SK-N-SH (cell line): ENCODE measurements around the gene FUT6. TPM values are rescaled to one million over a fixed set of nuclear protein-coding genes. Genes with fewer than 3 reads are reported as not detected.

Experiments
- CTCF ChIA-PET: fragments of 300-600, 350-600 bp; formaldehyde crosslinking; extraction: SDS; loops from one replicate; lab custom pipeline; 2021; lab: Yijun Ruan, JAX
- POLR2A ChIA-PET: fragments of 350-600 bp; sonication (Branson Sonifier 250); formaldehyde crosslinking; extraction: SDS; loops from one replicate; lab custom pipeline; 2020; ENCODE audit warnings: antibody characterized with exemption, inconsistent platforms; lab: Yijun Ruan, JAX
- DNase-seq: peaks from one replicate; pipeline ENCODE4 v3.0.0; 2012
- H2AFZ ChIP-seq: fragments of 200-600 bp; sonication (generic); 2 replicates; pipeline ENCODE4 v1.8.1; 2016; ENCODE audit warnings: antibody characterized with exemption, mild to moderate bottlenecking, low read depth
- H3F3A ChIP-seq: fragments of 200-600 bp; sonication (generic); replicated peaks from 2 replicates; pipeline ENCODE3; 2016; ENCODE audit warnings: antibody characterized with exemption, mild to moderate bottlenecking; ENCODE audit not compliant: insufficient read depth
- H3K27ac ChIP-seq, 2 experiments: fragments of 200-500 bp in 1 of 2; fragments of 200-600 bp in 1 of 2; sonication (Bioruptor generic) in 1 of 2; sonication (generic), shearing (Covaris generic) in 1 of 2; 2 replicates each; pipeline versions ENCODE4 v1.5.1 to v1.6.1; 2014 to 2016; ENCODE audit warnings: low read depth in 2 of 2, inconsistent platforms in 1 of 2, low read length in 1 of 2, mild to moderate bottlenecking in 1 of 2, mixed read lengths in 1 of 2
- H3K27me3 ChIP-seq: fragments of 200-600 bp; sonication (generic), shearing (Covaris generic); 2 replicates; pipeline ENCODE4 v1.6.1; 2016; ENCODE audit warnings: mixed run types; ENCODE audit not compliant: insufficient read depth
- H3K36me3 ChIP-seq, 2 experiments: fragments of 200-500 bp in 1 of 2; fragments of 200-600 bp in 1 of 2; sonication (Bioruptor generic) in 1 of 2; sonication (generic) in 1 of 2; replicated peaks in 1 of 2; 2 replicates each; pipeline versions ENCODE3 to v1.5.1; 2014 to 2016; ENCODE audit warnings: low read length in 1 of 2, mild to moderate bottlenecking in 1 of 2; ENCODE audit not compliant: insufficient read depth in 2 of 2, control insufficient read depth in 1 of 2
- H3K4me1 ChIP-seq, 2 experiments: fragments of 200-500 bp in 1 of 2; fragments of 200-600 bp in 1 of 2; sonication (Bioruptor generic) in 1 of 2; sonication (generic), shearing (Covaris generic) in 1 of 2; 2 replicates each; pipeline versions ENCODE4 v1.5.1 to v1.6.1; 2014 to 2016; ENCODE audit warnings: low read depth in 1 of 2, low read length in 1 of 2, mixed run types in 1 of 2; ENCODE audit not compliant: insufficient read depth in 2 of 2, control insufficient read depth in 1 of 2
- H3K4me2 ChIP-seq: fragments of 200-600 bp; sonication (generic), shearing (Covaris generic); 2 replicates; pipeline ENCODE4 v1.6.1; 2017; ENCODE audit warnings: mixed run types
- H3K4me3 ChIP-seq, 2 experiments: fragments of 200-500 bp in 1 of 2; fragments of 200-600 bp in 1 of 2; sonication (Bioruptor generic) in 1 of 2; sonication (generic), shearing (Covaris generic) in 1 of 2; 2 replicates each; pipeline versions ENCODE4 v1.5.1 to v1.8.1; 2014 to 2016; ENCODE audit warnings: low read depth in 2 of 2, inconsistent platforms in 1 of 2, low read length in 1 of 2, mild to moderate bottlenecking in 1 of 2, mixed read lengths in 1 of 2, moderate library complexity in 1 of 2
- H3K79me2 ChIP-seq: fragments of 200-600 bp; sonication (generic); 2 replicates; pipeline ENCODE4 v1.8.1; 2017; ENCODE audit warnings: mild to moderate bottlenecking; ENCODE audit not compliant: insufficient read depth
- H3K9ac ChIP-seq: fragments of 200-600 bp; sonication (generic); 2 replicates; pipeline ENCODE4 v1.6.1; 2017; ENCODE audit warnings: mixed run types
- H3K9me2 ChIP-seq: fragments of 200-600 bp; sonication (generic); 2 replicates; pipeline ENCODE4 v1.6.1; 2017; ENCODE audit warnings: mixed run types
- H3K9me3 ChIP-seq: fragments of 200-600 bp; sonication (generic); 2 replicates; pipeline ENCODE4 v1.6.1; 2017; ENCODE audit warnings: mixed run types, mild to moderate bottlenecking, moderate library complexity
- H4K20me1 ChIP-seq: fragments of 200-600 bp; sonication (generic); 2 replicates; pipeline ENCODE4 v1.6.1; 2017; ENCODE audit warnings: mild to moderate bottlenecking, mixed run types; ENCODE audit not compliant: insufficient read depth
- CHD2 ChIP-seq: fragments of 150-350 bp; IDR thresholded peaks from 2 replicates; pipeline ENCODE4 v1.6.1; 2018; ENCODE audit warnings: low read length; ENCODE audit not compliant: partially characterized antibody
- ELF1 ChIP-seq: IDR thresholded peaks from 2 replicates; pipeline ENCODE4 v1.4.0; 2012
- EZH2phosphoT487 ChIP-seq: fragments of 200-600 bp; sonication (generic); IDR thresholded peaks from 2 replicates; pipeline ENCODE4 v1.6.1; 2017; ENCODE audit warnings: low read depth, mixed run types, mild to moderate bottlenecking, antibody characterized with exemption, moderate library complexity, borderline replicate concordance
- FOSL2 ChIP-seq: IDR thresholded peaks from 2 replicates; pipeline ENCODE4 v1.4.0; 2012; ENCODE audit warnings: low read depth, mild to moderate bottlenecking, moderate library complexity, borderline replicate concordance
- FOXJ3 ChIP-seq: sonication (generic); formaldehyde crosslinking; IDR thresholded peaks from 2 replicates; pipeline ENCODE4 v1.5.1; 2020; ENCODE audit warnings: mild to moderate bottlenecking, missing genetic modification reagents
- GATA2 ChIP-seq: sonication (generic); formaldehyde crosslinking; IDR thresholded peaks from 2 replicates; pipeline ENCODE4 v1.5.0; 2020; ENCODE audit warnings: mild to moderate bottlenecking, missing genetic modification reagents
- MEF2A ChIP-seq: IDR thresholded peaks from 2 replicates; pipeline ENCODE4 v1.4.0; 2012; ENCODE audit warnings: low read depth, borderline replicate concordance
- MXI1 ChIP-seq: IDR thresholded peaks from 2 replicates; pipeline ENCODE4 v1.6.1; 2012; ENCODE audit warnings: mild to moderate bottlenecking, low read depth, low read length, improper control_type of control experiment
- NRF1 ChIP-seq: IDR thresholded peaks from 2 replicates; pipeline ENCODE4 v1.6.1; 2012; ENCODE audit warnings: low read depth, mild to moderate bottlenecking, low read length
- POLR2AphosphoS5 ChIP-seq: IDR thresholded peaks from 2 replicates; pipeline ENCODE4 v1.6.1; 2012; ENCODE audit warnings: low read depth, low read length
- RAD21 ChIP-seq: IDR thresholded peaks from 2 replicates; pipeline ENCODE4 v1.6.1; 2012; ENCODE audit warnings: mild to moderate bottlenecking, low read length
- RCOR1 ChIP-seq: fragments of 150-350 bp; IDR thresholded peaks from 2 replicates; pipeline ENCODE4 v1.6.1; 2017; ENCODE audit warnings: antibody characterized with exemption, low read length
- SIN3A ChIP-seq: IDR thresholded peaks from 2 replicates; pipeline ENCODE4 v1.6.1; 2012; ENCODE audit warnings: low read depth, mild to moderate bottlenecking, low read length, moderate library complexity, borderline replicate concordance
- TAF1 ChIP-seq: IDR thresholded peaks from 2 replicates; pipeline ENCODE4 v1.6.1; 2012; ENCODE audit warnings: low read depth, mild to moderate bottlenecking, low read length, moderate library complexity, borderline replicate concordance
- YY1 ChIP-seq: IDR thresholded peaks from 2 replicates; pipeline ENCODE4 v1.4.0; 2012; ENCODE audit warnings: low read depth, mild to moderate bottlenecking
- WGBS: methylation state at CpG from one replicate; pipeline ENCODE4 v1.1.6; 2017; ENCODE audit warnings: low lambda C conversion rate; 5-methylcytosine and 5-hydroxymethylcytosine counted together
- polyA plus RNA-seq, 3 experiments: library from polyadenylated mRNA; depleted of rRNA; stranded (reverse); fragments of >200 nt; gene quantifications; 2 replicates each; pipeline ENCODE4 v1.2.3, GENCODE V29; 2012
- TF ChIP-seq, protein P1 (sequence below): IDR thresholded peaks from 2 replicates; pipeline ENCODE4 v1.6.1; 2012; ENCODE audit warnings: mild to moderate bottlenecking, low read depth, low read length, moderate library complexity
- TF ChIP-seq, protein P2 (sequence below): IDR thresholded peaks from 2 replicates; pipeline ENCODE4 v1.4.0; 2012; ENCODE audit warnings: low read depth, borderline replicate concordance
- TF ChIP-seq, protein P3 (sequence below): IDR thresholded peaks from 2 replicates; pipeline ENCODE4 v1.4.0; 2012; ENCODE audit warnings: low read depth
- TF ChIP-seq, protein P4 (sequence below): fragments of 150-350 bp; IDR thresholded peaks from 2 replicates; pipeline ENCODE4 v1.6.1; 2017; ENCODE audit warnings: antibody characterized with exemption, low read length, low read depth, borderline replicate concordance

FUT6 gene
- polyA plus RNA-seq, 1 of the 3 experiments (the other 2 are of a cell fraction), result not detected

GRCh38 chr19:5827891-5828660 lies 11.4 kb downstream of the FUT6 start:
- Histone ChIP-seq H3K27me3 (no peaks in the 10 kb centered on the region), H3K9me2 (no peaks in the 10 kb centered on the region), H3K27ac (peak overlapping the region; percentile 64 to 96), H3K9ac (peak overlapping the region; percentile 70), H3K36me3 (no peaks in the 10 kb centered on the region), H3F3A (no peaks in the 10 kb centered on the region), H4K20me1 (no peaks in the 10 kb centered on the region), H3K79me2 (no peaks in the 10 kb centered on the region), H2AFZ (peak overlapping the region; percentile 85), H3K4me1 (peaks cover 0 to 28% of the 10 kb centered on the region in 2 experiments; a peak in 1 of 4 replicates), H3K9me3 (no peaks in the 10 kb centered on the region), H3K4me2 (peak overlapping the region; percentile 94), H3K4me3 (peak overlapping the region; percentile 63 to 67)
- CTCF ChIA-PET, result interaction anchor here (0.7 to 3.6 kb wide), 13 partner anchors 12 to 195 kb away, joined by 3 to 31 read pairs (median 6); partner anchors contain the start of genes FUT6, NDUFA11 and NRTN
- 2% methylated on average over 41 of the region's 91 CpGs for WGBS
- peak; percentile 100 for DNase-seq
- TF ChIP-seq MEF2A (no peak), CHD2 (peak; percentile 100), ELF1 (no peak), POLR2AphosphoS5 (peak; percentile 98), RAD21 (no peak), EZH2phosphoT487 (no peak), GATA2 (CRISPR knock-in tag) (0 out of 2 replicates have a peak, but pooled peaks have one; percentile 23), TAF1 (peak; percentile 73), MXI1 (0 out of 2 replicates have a peak, but pooled peaks have one; percentile 8), SIN3A (peak; percentile 75; the same call in 1 of the 2 replicates), NRF1 (peak; percentile 73), RCOR1 (no peak), FOXJ3 (CRISPR knock-in tag) (0 out of 2 replicates have a peak, but pooled peaks have one; percentile 32), FOSL2 (peak; percentile 86; the same call in 1 of the 2 replicates), YY1 (0 out of 2 replicates have a peak, but pooled peaks have one; percentile 40)
- TF ChIP-seq, protein P1, sequence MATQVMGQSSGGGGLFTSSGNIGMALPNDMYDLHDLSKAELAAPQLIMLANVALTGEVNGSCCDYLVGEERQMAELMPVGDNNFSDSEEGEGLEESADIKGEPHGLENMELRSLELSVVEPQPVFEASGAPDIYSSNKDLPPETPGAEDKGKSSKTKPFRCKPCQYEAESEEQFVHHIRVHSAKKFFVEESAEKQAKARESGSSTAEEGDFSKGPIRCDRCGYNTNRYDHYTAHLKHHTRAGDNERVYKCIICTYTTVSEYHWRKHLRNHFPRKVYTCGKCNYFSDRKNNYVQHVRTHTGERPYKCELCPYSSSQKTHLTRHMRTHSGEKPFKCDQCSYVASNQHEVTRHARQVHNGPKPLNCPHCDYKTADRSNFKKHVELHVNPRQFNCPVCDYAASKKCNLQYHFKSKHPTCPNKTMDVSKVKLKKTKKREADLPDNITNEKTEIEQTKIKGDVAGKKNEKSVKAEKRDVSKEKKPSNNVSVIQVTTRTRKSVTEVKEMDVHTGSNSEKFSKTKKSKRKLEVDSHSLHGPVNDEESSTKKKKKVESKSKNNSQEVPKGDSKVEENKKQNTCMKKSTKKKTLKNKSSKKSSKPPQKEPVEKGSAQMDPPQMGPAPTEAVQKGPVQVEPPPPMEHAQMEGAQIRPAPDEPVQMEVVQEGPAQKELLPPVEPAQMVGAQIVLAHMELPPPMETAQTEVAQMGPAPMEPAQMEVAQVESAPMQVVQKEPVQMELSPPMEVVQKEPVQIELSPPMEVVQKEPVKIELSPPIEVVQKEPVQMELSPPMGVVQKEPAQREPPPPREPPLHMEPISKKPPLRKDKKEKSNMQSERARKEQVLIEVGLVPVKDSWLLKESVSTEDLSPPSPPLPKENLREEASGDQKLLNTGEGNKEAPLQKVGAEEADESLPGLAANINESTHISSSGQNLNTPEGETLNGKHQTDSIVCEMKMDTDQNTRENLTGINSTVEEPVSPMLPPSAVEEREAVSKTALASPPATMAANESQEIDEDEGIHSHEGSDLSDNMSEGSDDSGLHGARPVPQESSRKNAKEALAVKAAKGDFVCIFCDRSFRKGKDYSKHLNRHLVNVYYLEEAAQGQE, result 0 out of 2 replicates have a peak, but pooled peaks have one; percentile 20
- TF ChIP-seq, protein P2, sequence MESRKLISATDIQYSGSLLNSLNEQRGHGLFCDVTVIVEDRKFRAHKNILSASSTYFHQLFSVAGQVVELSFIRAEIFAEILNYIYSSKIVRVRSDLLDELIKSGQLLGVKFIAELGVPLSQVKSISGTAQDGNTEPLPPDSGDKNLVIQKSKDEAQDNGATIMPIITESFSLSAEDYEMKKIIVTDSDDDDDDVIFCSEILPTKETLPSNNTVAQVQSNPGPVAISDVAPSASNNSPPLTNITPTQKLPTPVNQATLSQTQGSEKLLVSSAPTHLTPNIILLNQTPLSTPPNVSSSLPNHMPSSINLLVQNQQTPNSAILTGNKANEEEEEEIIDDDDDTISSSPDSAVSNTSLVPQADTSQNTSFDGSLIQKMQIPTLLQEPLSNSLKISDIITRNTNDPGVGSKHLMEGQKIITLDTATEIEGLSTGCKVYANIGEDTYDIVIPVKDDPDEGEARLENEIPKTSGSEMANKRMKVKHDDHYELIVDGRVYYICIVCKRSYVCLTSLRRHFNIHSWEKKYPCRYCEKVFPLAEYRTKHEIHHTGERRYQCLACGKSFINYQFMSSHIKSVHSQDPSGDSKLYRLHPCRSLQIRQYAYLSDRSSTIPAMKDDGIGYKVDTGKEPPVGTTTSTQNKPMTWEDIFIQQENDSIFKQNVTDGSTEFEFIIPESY, result peak; percentile 98
- TF ChIP-seq, protein P3, sequence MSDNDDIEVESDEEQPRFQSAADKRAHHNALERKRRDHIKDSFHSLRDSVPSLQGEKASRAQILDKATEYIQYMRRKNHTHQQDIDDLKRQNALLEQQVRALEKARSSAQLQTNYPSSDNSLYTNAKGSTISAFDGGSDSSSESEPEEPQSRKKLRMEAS, result peak; percentile 89
- TF ChIP-seq, protein P4, sequence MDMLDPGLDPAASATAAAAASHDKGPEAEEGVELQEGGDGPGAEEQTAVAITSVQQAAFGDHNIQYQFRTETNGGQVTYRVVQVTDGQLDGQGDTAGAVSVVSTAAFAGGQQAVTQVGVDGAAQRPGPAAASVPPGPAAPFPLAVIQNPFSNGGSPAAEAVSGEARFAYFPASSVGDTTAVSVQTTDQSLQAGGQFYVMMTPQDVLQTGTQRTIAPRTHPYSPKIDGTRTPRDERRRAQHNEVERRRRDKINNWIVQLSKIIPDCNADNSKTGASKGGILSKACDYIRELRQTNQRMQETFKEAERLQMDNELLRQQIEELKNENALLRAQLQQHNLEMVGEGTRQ, result no peak
- TF ChIP-seq, all 33 proteins: peak for 13
- POLR2A ChIA-PET, result interaction anchor here (0.7 to 2.8 kb wide), 24 partner anchors 13 to 910 kb away, joined by 3 to 15 read pairs (median 4); partner anchors contain the start of genes GPR108, NDUFA11, NRTN and RANBP3
